HCT116 (cell line): ENCODE data around the gene SLC35F6.

Experiments
- ATF3 ChIP-seq: IDR thresholded peaks from 2 replicates; pipeline ENCODE4 v1.6.1; 2012
- CEBPB ChIP-seq: IDR thresholded peaks from 2 replicates; pipeline ENCODE4 v1.6.1; 2012; ENCODE audit warnings: low read depth
- CTCF ChIP-seq, 3 experiments: fragments of 200-600 bp in 1 of 3; sonication (generic) in 1 of 3; IDR thresholded peaks in 2 of 3; conservative IDR thresholded peaks in 1 of 3; 2 replicates each; pipeline ENCODE4 v1.5.1; 2012 to 2017; ENCODE audit warnings: low read depth in 2 of 3, low read length in 2 of 3, antibody characterized with exemption in 1 of 3, borderline replicate concordance in 1 of 3, control low read depth in 1 of 3, mild to moderate bottlenecking in 1 of 3, mixed read lengths in 1 of 3, mixed run types in 1 of 3, moderate library complexity in 1 of 3; ENCODE audit not compliant: insufficient read depth in 1 of 3
- EZH2 ChIP-seq: fragments of 200-600 bp; sonication (generic); IDR thresholded peaks from 2 replicates; pipeline ENCODE4 v1.6.1; 2017; ENCODE audit warnings: antibody characterized with exemption, mixed run types
- MAX ChIP-seq: IDR thresholded peaks from 2 replicates; pipeline ENCODE4 v1.6.1; 2012
- POLR2A ChIP-seq: IDR thresholded peaks from 2 replicates; pipeline ENCODE4 v1.7.0; 2011; ENCODE audit warnings: borderline replicate concordance; ENCODE audit not compliant: insufficient read depth, insufficient read length; ENCODE audit errors: extremely low read depth
- POLR2AphosphoS5 ChIP-seq: IDR thresholded peaks from 2 replicates; pipeline ENCODE4 v1.6.1; 2011; ENCODE audit warnings: mild to moderate bottlenecking, low read depth, low read length, moderate library complexity
- REST ChIP-seq: IDR thresholded peaks from 2 replicates; pipeline ENCODE4 v1.6.1; 2012; ENCODE audit warnings: low read depth
- SIN3A ChIP-seq: IDR thresholded peaks from 2 replicates; pipeline ENCODE4 v1.6.1; 2012; ENCODE audit warnings: low read depth
- SRF ChIP-seq: IDR thresholded peaks from 2 replicates; pipeline ENCODE4 v1.6.1; 2012; ENCODE audit warnings: low read depth
- TCF7L2 ChIP-seq: IDR thresholded peaks from 2 replicates; pipeline ENCODE4 v1.7.0; 2011; ENCODE audit warnings: borderline replicate concordance, inconsistent platforms; ENCODE audit not compliant: insufficient read depth, insufficient read length; ENCODE audit errors: extremely low read depth

GRCh38 chr2:26716769-26717168, 47.3 kb upstream of the SLC35F6 start:
- no peak for TF ChIP-seq EZH2
- no peak for TF ChIP-seq CTCF (IDR thresholded peaks at IDR 0.05 in 2 of 3, conservative IDR thresholded peaks at IDR 0.05 in 1 of 3; ENCODE audit: borderline replicate concordance in 1 of 3, insufficient read depth in 1 of 3, low read depth in 2 of 3, low read length in 2 of 3)
- TF ChIP-seq CEBPB, result no peak
- TF ChIP-seq TCF7L2, result no peak
- no peak for TF ChIP-seq POLR2AphosphoS5
- no peak for TF ChIP-seq SIN3A
- no peak for TF ChIP-seq REST
- no peak for TF ChIP-seq POLR2A
- no peak for TF ChIP-seq SRF
- TF ChIP-seq MAX, result no peak
- TF ChIP-seq ATF3, result no peak
